NAMALWA (cell line): ENCODE measurements around the gene BSND.

Source experiments
- DNase-seq: peaks from one replicate; pipeline ENCODE4 v3.0.0-alpha.2; 2015; ENCODE audit warnings: low spot score

BSND gene

GRCh38 chr1:54975356-54976108 lies 23.2 kb upstream of the BSND start:
- DNase-seq = no peak

DNA sequence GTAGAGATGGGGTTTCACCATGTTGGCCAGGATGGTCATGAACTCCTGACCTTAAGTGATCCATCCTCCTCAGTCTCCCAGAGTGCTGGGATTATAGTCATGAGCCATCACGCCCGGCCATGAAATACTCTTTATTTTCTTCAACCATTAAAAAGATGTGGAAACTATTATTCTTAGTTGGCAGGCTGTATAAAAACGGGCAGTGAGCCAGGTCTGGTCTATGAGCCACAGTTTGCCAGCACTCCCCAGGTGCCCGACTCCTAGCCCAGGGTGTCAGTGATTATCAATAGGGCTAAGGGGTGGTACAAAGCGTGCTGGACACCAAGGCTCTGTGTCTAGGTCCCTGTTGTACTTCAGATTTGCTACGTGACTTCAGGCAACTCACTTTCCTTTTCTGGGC lies 22.0 kb upstream of the BSND start:
- DNase-seq = no peak

DNA sequence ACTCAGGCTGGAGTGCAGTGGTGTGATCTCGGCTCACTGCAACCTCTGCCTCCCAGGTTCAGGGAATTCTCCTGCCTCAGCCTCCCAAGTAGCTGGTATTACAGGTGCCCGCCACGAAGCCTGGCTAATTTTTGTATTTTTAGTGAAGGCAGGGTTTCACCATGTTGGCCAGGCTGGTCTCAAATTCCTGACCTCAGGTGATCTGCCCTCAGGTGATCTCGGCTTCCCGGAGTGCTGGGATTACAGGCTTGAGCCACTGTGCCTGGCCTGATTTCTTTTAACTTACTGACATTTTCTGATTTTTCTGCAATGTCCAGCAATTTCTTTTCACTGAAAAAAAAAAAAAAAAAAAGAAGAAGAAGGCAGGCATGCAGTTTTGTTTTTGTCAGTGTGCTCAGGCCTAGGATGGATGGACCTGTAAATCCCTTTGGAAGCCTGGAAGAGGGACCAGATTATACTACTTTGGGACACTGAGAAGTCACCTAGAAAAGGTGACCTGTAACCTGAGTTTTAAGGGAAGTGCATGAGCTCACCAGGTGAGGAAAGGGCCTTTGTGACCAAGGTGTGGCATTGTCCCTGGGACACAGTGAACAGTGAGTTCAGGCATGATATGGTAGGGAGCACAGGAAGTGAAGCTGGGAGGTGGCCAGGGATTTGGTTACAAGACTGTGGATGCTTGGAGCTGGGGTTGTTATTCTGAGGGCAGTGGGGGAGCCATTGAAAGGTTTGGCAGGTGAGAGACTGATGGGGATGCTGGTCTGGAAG lies 21.0 kb upstream of the BSND start:
- no peak for DNase-seq

DNA sequence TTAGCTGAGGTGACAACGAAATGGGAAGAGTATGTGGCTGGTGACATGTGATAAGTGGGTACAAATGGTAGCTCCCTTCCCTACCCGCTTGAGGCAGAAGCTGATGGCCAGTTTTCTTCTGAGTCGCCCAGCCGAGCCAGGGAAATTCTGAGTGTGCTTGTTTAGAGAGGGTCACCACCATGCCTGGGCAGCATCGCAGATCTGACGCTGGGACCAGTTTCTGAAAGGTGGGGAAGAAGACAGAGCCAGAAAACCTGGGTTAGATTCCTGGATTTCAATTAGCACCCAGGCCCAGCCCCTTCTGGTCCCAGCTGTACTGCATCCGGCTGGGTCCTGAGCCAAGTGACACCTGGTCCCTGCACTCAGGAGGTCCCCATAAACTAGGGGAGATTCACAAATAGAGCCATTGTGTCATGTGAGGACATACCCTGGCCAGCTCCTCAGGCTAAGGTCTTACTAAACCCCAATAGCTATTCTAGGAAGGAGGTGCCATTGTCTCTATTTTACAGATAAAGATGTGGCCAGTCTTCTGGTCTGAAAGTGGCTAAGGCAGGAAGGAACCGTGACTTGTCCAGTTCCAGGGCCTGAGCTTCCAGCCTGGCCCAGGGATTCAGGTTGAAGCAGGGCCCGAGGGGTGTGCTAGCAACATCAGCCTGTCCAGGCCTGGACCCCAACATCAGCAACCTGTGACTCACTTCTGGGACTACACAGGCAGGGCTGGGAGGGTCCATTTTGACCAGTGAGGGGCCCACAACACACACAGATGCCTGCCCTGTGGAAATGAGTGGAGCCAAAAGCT lies 20.0 kb upstream of the BSND start:
- DNase-seq = no peak

- DNase-seq = no peak
These were observed 19.3 kb upstream of the BSND start for GRCh38 chr1:54979327-54979891.

DNA sequence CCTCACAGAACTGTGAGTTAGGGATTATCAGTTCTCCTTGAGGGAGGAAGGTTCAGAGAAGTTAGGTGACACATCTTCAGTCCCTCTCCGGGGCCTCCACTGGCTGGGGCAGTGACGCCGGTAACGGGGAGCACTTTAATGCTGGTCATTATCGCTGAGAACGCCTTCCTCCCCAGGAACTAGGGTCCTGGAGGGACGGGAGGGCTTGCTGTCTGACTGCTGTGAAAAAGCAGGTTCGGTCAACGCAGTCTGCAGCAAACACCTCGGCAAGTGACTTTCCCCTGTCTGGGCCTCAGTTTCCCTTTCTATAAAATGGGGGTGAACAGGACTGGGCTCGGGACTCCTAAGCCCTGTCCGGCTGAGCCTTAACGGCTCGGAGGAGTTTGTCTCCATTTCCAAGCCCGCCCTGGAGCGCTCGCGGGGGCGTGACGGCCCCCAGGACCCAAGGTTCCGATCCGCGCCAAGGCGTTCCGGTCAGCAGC lies 18.6 kb upstream of the BSND start:
- DNase-seq = no peak

DNA sequence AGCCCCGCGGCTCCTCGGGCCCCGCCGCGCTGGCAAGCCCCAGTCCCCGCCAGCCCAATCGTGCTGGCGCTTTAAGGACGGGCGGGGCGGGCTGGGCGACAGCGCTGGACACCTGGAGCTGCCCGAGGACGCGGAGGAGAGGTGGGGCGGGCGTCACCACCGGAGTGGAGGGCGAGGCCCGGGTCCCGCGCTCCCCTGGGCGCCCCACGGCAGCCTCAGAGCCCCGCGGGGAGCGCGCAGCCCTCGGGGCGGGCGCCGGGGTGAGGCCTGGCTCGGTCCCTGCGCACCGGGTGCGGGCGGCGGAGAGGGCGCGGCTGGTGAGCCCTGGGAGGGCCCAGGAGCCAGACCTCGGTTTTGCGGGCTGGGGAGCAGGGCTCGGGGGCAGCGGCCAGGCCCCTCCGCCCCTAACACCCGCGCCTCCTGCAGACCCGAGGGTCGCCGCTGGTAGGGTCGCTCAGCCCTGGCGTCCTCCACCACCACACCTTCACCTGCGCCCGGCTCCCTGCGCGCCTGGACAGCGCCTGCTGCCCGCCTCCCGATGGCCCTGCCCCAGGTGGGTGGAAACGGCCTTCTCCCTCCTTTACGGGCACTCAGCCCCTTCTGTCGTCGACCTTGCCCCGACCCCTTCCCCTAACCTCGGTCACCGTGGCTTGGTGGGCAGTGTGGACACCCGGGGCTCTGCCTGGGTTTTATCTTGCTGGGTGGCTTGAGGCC lies 18.0 kb upstream of the BSND start, which contains the start of gene TMEM61:
Gene TMEM61 (plus strand): TSS at position 101 of the 714 bp plus-strand sequence. CDS start 438 bp downstream, at position 539.
- no peak for DNase-seq

DNA sequence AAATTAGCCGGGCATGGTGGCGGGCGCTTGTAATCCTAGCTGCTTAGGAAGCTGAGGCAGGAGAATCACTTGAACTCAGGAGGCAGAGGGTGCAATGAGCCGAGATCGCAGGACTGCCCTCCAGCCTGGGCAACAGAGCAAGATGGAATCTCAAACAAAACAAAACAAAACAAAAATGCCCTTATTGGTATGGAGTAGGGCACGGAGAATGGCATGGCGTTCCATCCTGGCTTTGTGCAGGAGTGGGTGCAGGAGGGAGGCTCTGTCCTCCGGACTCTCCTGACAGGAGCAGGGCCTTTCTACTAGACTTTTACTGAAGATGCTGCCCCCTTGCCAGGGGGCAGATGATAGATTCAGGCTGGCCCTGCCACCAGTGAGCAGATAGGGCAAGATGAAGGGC lies 17.3 kb upstream of the BSND start:
- no peak for DNase-seq

DNA sequence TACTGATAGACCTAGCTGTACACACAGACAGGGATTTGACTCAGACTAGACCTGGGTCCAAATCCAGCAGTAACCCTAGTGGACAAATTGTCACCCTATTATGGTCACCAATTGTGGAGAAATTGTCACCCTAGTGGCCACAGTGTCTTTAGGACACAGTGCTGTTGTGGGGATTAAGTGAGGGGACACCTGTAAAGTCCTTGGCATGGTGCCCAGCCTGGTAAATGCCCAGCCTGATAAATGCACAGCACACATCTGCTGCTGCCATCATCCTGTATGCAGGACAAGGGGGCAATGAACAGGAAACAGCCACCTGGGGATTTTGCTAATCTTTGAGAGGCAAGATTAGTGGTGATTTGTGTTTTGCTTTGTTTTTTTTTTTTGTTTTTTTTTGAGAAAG lies 16.0 kb upstream of the BSND start:
- peak; percentile 45 for DNase-seq

- DNase-seq = no peak
These were observed 14.4 kb upstream of the BSND start for GRCh38 chr1:54984131-54984842.

GRCh38 chr1:54985556-54985955 lies 13.2 kb upstream of the BSND start:
- DNase-seq = no peak

DNA sequence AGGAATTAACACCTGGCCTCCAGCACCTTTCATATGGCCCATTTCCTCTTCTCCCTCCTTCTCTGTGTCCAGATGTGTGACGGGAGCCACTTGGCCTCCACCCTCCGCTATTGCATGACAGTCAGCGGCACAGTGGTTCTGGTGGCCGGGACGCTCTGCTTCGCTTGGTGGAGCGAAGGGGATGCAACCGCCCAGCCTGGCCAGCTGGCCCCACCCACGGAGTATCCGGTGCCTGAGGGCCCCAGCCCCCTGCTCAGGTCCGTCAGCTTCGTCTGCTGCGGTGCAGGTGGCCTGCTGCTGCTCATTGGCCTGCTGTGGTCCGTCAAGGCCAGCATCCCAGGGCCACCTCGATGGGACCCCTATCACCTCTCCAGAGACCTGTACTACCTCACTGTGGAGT lies 12.7 kb upstream of the BSND start:
- DNase-seq = no peak

- no peak for DNase-seq
These were observed 12.2 kb upstream of the BSND start for GRCh38 chr1:54986533-54986932.

DNA sequence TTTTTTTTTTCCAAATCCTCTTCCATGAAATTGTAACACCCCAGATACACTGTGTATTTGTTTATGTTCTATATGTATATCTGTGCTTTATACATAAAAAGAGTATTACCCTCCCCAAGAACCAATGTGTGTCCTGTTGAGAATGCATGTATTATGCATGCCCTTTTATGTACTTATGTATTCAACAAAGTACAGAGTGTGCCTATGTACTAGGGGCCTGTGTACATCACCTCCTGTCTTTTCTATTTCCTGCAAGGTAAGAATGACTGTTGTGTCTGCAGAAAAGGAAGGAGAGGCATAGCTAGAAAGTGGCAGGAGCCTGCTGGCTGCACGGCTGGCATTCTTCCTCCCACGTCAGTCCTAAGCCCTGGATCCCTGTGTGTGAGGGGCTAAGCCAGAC lies 11.3 kb upstream of the BSND start:
- no peak for DNase-seq

GRCh38 chr1:54987919-54988705 lies 10.6 kb upstream of the BSND start:
- no peak for DNase-seq

GRCh38 chr1:54988975-54989374 lies 9.8 kb upstream of the BSND start:
- DNase-seq = no peak

GRCh38 chr1:54989473-54989872 lies 9.3 kb upstream of the BSND start:
- peak; percentile 17 for DNase-seq

DNA sequence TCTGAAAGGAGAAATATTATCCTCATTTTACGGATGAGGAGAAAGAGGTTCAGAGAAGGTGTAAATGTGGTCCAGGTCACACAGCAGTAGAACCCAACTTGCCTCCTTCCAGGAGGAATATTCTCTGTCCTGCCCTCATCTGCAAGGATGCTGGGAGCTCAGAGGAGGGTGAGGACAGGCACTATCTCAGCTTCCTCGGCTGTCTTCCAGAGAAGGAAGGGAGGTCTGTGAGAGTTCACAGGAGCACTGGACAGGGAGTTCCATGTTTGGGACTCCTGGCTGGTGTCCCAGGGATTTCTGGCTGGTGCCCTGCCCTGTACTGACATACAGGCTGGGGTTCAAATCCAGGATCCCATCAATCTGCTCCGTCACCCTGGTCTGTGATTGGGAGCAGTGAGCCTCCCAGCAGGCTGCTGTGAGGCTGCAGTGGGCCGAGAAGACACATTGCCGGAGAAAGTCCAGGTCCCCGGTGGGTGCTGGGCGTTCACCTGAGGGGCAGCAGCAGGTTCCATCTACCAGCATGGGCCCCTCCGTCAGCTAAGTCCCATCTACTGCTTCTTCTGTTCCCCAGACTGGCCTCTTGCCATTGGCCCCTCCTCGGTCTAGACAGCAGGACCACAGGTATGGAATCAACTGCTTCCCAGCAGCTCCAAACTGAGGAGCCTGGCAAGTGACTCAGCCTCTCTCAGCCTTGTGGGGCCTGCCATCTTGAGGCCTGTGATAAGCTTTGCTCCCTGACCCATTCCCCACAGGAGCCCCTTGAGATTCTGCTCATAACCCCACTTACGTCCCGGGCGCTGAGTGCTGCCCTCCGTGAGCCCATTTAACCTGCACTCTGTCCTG lies 8.5 kb upstream of the BSND start:
- DNase-seq = no peak

- no peak for DNase-seq
These were observed 7.8 kb upstream of the BSND start for GRCh38 chr1:54990916-54991315.
